Ishikawa (cell line): ENCODE results near the gene KDM4B.

Experiments used
- CEBPB ChIP-seq: IDR thresholded peaks from 2 replicates; pipeline ENCODE4 v1.6.1; 2012
- CREB1 ChIP-seq: IDR thresholded peaks from 2 replicates; pipeline ENCODE4 v1.6.1; 2012; ENCODE audit warnings: low read depth
- EGR1 ChIP-seq: IDR thresholded peaks from 2 replicates; pipeline ENCODE4 v1.6.1; 2012
- EP300 ChIP-seq: IDR thresholded peaks from 2 replicates; pipeline ENCODE4 v1.6.1; 2012; ENCODE audit warnings: borderline replicate concordance
- FOXM1 ChIP-seq: IDR thresholded peaks from 2 replicates; pipeline ENCODE4 v1.6.1; 2012; ENCODE audit warnings: low read depth, borderline replicate concordance
- MAX ChIP-seq: IDR thresholded peaks from 2 replicates; pipeline ENCODE4 v1.6.1; 2012
- NFIC ChIP-seq: IDR thresholded peaks from 2 replicates; pipeline ENCODE4 v1.6.1; 2012
- RAD21 ChIP-seq: IDR thresholded peaks from 2 replicates; pipeline ENCODE4 v1.6.1; 2012; ENCODE audit warnings: low read depth
- REST ChIP-seq: IDR thresholded peaks from 2 replicates; pipeline ENCODE4 v1.6.1; 2012; ENCODE audit warnings: low read depth, mild to moderate bottlenecking
- TAF1 ChIP-seq: IDR thresholded peaks from 2 replicates; pipeline ENCODE4 v1.6.1; 2012; ENCODE audit warnings: low read depth, mild to moderate bottlenecking
- TCF12 ChIP-seq: IDR thresholded peaks from 2 replicates; pipeline ENCODE4 v1.6.1; 2012; ENCODE audit warnings: low read depth
- TEAD4 ChIP-seq: IDR thresholded peaks from 2 replicates; pipeline ENCODE4 v1.6.1; 2012
- USF1 ChIP-seq: IDR thresholded peaks from 2 replicates; pipeline ENCODE4 v1.6.1; 2012
- YY1 ChIP-seq: IDR thresholded peaks from 2 replicates; pipeline ENCODE4 v1.6.1; 2012; ENCODE audit warnings: low read depth
- ZBTB7A ChIP-seq: IDR thresholded peaks from 2 replicates; pipeline ENCODE4 v1.6.1; 2012; ENCODE audit warnings: low read depth

The KDM4B gene

GRCh38 chr19:5126498-5127223, 157.7 kb downstream of the KDM4B start:
- no peak for TF ChIP-seq TCF12
- no peak for TF ChIP-seq NFIC
- TF ChIP-seq EP300 = no peak
- TF ChIP-seq MAX = no peak
- TF ChIP-seq CEBPB = no peak
- TF ChIP-seq USF1 = no peak
- no peak for TF ChIP-seq RAD21
- TF ChIP-seq FOXM1 = no peak
- TF ChIP-seq ZBTB7A = no peak
- no peak for TF ChIP-seq CREB1
- no peak for TF ChIP-seq YY1
- TF ChIP-seq TEAD4 = no peak
- TF ChIP-seq EGR1 = no peak
- no peak for TF ChIP-seq REST
- no peak for TF ChIP-seq TAF1

- TF ChIP-seq RAD21 = no peak
- TF ChIP-seq MAX = no peak
- no peak for TF ChIP-seq USF1
- TF ChIP-seq EGR1 = no peak
Observed at GRCh38 chr19:5127717-5128116, 158.8 kb downstream of the KDM4B start.

GRCh38 chr19:5128251-5128935, 159.5 kb downstream of the KDM4B start:
- TF ChIP-seq TAF1 = no peak

- TF ChIP-seq EGR1 = peak; percentile 46; the same call in 1 of the 2 replicates
- no peak for TF ChIP-seq YY1
Observed at GRCh38 chr19:5128936-5129389, 160.1 kb downstream of the KDM4B start.

- TF ChIP-seq EGR1 = no peak
- no peak for TF ChIP-seq EP300
- TF ChIP-seq NFIC = no peak
- no peak for TF ChIP-seq YY1
- TF ChIP-seq ZBTB7A = no peak
- no peak for TF ChIP-seq REST
Observed at GRCh38 chr19:5129691-5130090, 160.8 kb downstream of the KDM4B start.

GRCh38 chr19:5130371-5131030, 161.6 kb downstream of the KDM4B start:
- TF ChIP-seq YY1 (no peak), EGR1 (no peak), CEBPB (no peak), NFIC (no peak), USF1 (no peak), RAD21 (no peak), TEAD4 (no peak), EP300 (no peak), REST (no peak), CREB1 (no peak), ZBTB7A (no peak), MAX (no peak), TCF12 (no peak), FOXM1 (no peak), TAF1 (no peak)
